NCI-H2107 treated with DMSO at 0.1 percent for 48 hours (cell line): ENCODE data around the gene DDIT3.

Experiments used
- DNase-seq: peaks from one replicate; lab custom pipeline; 2025; ENCODE audit not compliant: unreplicated experiment; lab: John Stamatoyannopoulos, UW

Gene DDIT3

GRCh38 chr12:57487597-57488401, 32.5 kb downstream of the DDIT3 start, which contains the start of gene MARS1:
TSS of gene MARS1 (plus strand) at chr12:57488068. CDS start at chr12:57488091, 23 bp downstream.
- DNase-seq = peak; percentile 96

GRCh38 chr12:57487055-57487596, 33.2 kb downstream of the DDIT3 start:
- DNase-seq = no peak

- DNase-seq = no peak
Observed at GRCh38 chr12:57485695-57486094, 34.6 kb downstream of the DDIT3 start.

GRCh38 chr12:57483466-57483865, 36.8 kb downstream of the DDIT3 start:
- DNase-seq = no peak

- no peak for DNase-seq
Observed at GRCh38 chr12:57481671-57482070, 38.6 kb downstream of the DDIT3 start.

- no peak for DNase-seq
Observed at GRCh38 chr12:57479376-57480115, 40.8 kb downstream of the DDIT3 start, which contains the start of gene ARHGAP9. TSS of gene ARHGAP9 (minus strand) at chr12:57479866. CDS start at chr12:57479406, 460 bp downstream.

- no peak for DNase-seq
Observed at GRCh38 chr12:57479043-57479375, 41.3 kb downstream of the DDIT3 start.

GRCh38 chr12:57477710-57478681, 42.3 kb downstream of the DDIT3 start:
- DNase-seq = no peak

- no peak for DNase-seq
Observed at GRCh38 chr12:57476993-57477709, 43.2 kb downstream of the DDIT3 start.

- no peak for DNase-seq
Observed at GRCh38 chr12:57476162-57476992, 43.9 kb downstream of the DDIT3 start.

- no peak for DNase-seq
Observed at GRCh38 chr12:57475271-57476161, 44.8 kb downstream of the DDIT3 start.

- peak; percentile 55 for DNase-seq
Observed at GRCh38 chr12:57474862-57475261, 45.5 kb downstream of the DDIT3 start.

- no peak for DNase-seq
Observed at GRCh38 chr12:57474430-57474829, 45.9 kb downstream of the DDIT3 start.

- no peak for DNase-seq
Observed at GRCh38 chr12:57473886-57474285, 46.4 kb downstream of the DDIT3 start.

GRCh38 chr12:57473392-57473791, 46.9 kb downstream of the DDIT3 start:
- no peak for DNase-seq

- DNase-seq = no peak
Observed at GRCh38 chr12:57472391-57472790, 47.9 kb downstream of the DDIT3 start.

- DNase-seq = no peak
Observed at GRCh38 chr12:57471661-57472060, 48.7 kb downstream of the DDIT3 start.

- no peak for DNase-seq
Observed at GRCh38 chr12:57470970-57471656, 49.2 kb downstream of the DDIT3 start.
